OCI-LY7 (cell line): ENCODE measurements around the gene ZMIZ1. TPM values are rescaled to one million over a fixed set of nuclear protein-coding genes. Genes with fewer than 3 reads are reported as not detected.

Source experiments
- BruUV-seq: library from RNA; stranded (reverse); fragments of 400-500 nt; replicated peaks from 2 replicates; lab custom pipeline; 2021; lab: Mats Ljungman, UMichigan
- CTCF ChIA-PET: fragments of 300-600 bp; sonication (Branson Sonifier 250); formaldehyde crosslinking; loops from one replicate; lab custom pipeline; 2022; ENCODE audit warnings: antibody characterized with exemption; ENCODE audit not compliant: unreplicated experiment; lab: Charles Lee
- POLR2A ChIA-PET: fragments of 300-600 bp; sonication (Branson Sonifier 250); formaldehyde crosslinking; loops from one replicate; lab custom pipeline; 2022; ENCODE audit warnings: antibody characterized with exemption; lab: Charles Lee
- DNase-seq: peaks from one replicate; pipeline ENCODE4 v3.0.0-alpha.2; 2015; ENCODE audit warnings: low spot score
- H2AFZ ChIP-seq: fragments of 200-600 bp; sonication (generic), shearing (Covaris generic); 2 replicates; pipeline ENCODE4 v1.6.1; 2014; ENCODE audit warnings: mild to moderate bottlenecking, antibody characterized with exemption, low read length, moderate library complexity
- H3K27ac ChIP-seq: fragments of 200-600 bp; sonication (generic); 2 replicates; pipeline ENCODE4 v1.5.1; 2014; ENCODE audit warnings: mixed run types, low read depth, mild to moderate bottlenecking, moderate library complexity, low read length, inconsistent platforms; ENCODE audit not compliant: poor library complexity, severe bottlenecking
- H3K36me3 ChIP-seq: fragments of 200-600 bp; sonication (generic); 2 replicates; pipeline ENCODE4 v1.6.1; 2014; ENCODE audit warnings: mild to moderate bottlenecking, antibody characterized with exemption, low read length, moderate library complexity, mixed read lengths; ENCODE audit not compliant: insufficient read depth
- H3K4me1 ChIP-seq: fragments of 200-600 bp; sonication (generic); 2 replicates; pipeline ENCODE4 v1.5.1; 2014; ENCODE audit warnings: mild to moderate bottlenecking, low read length; ENCODE audit not compliant: insufficient read depth, poor library complexity, severe bottlenecking
- H3K4me2 ChIP-seq: fragments of 200-600 bp; sonication (generic); 2 replicates; pipeline ENCODE4 v1.6.1; 2014; ENCODE audit warnings: mild to moderate bottlenecking, low read length
- H3K4me3 ChIP-seq: fragments of 200-600 bp; sonication (generic); 2 replicates; pipeline ENCODE4 v1.5.1; 2014; ENCODE audit warnings: mild to moderate bottlenecking, low read depth, low read length; ENCODE audit not compliant: poor library complexity, severe bottlenecking
- H3K79me2 ChIP-seq: fragments of 200-600 bp; sonication (generic); 2 replicates; pipeline ENCODE4 v1.6.1; 2016; ENCODE audit warnings: low read depth, mild to moderate bottlenecking, low read length, moderate library complexity, mixed read lengths; ENCODE audit not compliant: insufficient read depth
- H3K9me2 ChIP-seq: fragments of 200-600 bp; sonication (generic); 2 replicates; pipeline ENCODE4 v1.6.1; 2016; ENCODE audit warnings: mild to moderate bottlenecking, low read length, mixed read lengths; ENCODE audit not compliant: insufficient read depth
- H3K9me3 ChIP-seq: fragments of 200-600 bp; sonication (generic); 2 replicates; pipeline ENCODE4 v1.6.1; 2014; ENCODE audit warnings: mild to moderate bottlenecking, mixed run types, low read length, mixed read lengths
- H4K20me1 ChIP-seq: fragments of 200-600 bp; sonication (generic); 2 replicates; pipeline ENCODE4 v1.6.1; 2014; ENCODE audit warnings: mild to moderate bottlenecking, antibody characterized with exemption, low read length, moderate library complexity, mixed read lengths; ENCODE audit not compliant: insufficient read depth
- EZH2phosphoT487 ChIP-seq: fragments of 200-600 bp; sonication (generic); IDR thresholded peaks from 2 replicates; pipeline ENCODE4 v1.6.1; 2018; ENCODE audit warnings: low read depth, borderline replicate concordance, mild to moderate bottlenecking, mixed run types, antibody characterized with exemption, low read length, moderate library complexity, mixed read lengths
- intact Hi-C: fragments of 100-400 bp; cut with micrococcal nuclease; formaldehyde crosslinking; loops from one replicate; pipeline ENCODE4 v1.10.0; 2022; ENCODE audit not compliant: unreplicated experiment
- total RNA-seq, 2 experiments: library from RNA; depleted of rRNA in 1 of 2; stranded (reverse); fragments of >200 nt in 1 of 2; shearing (Covaris generic) in 1 of 2; gene quantifications; 2 replicates each; pipeline ENCODE4 v1.2.3, GENCODE V29; 2014 to 2022
- TF ChIP-seq, protein P1 (sequence below): fragments of 200-600 bp; sonication (generic); conservative IDR thresholded peaks from 2 replicates; pipeline ENCODE4 v1.5.1; 2014; ENCODE audit warnings: mild to moderate bottlenecking, antibody characterized with exemption, low read length, moderate library complexity, mixed read lengths

The ZMIZ1 gene
- total RNA-seq, 2 experiments from 2014 or later: 20.4 to 66.9 TPM

DNA sequence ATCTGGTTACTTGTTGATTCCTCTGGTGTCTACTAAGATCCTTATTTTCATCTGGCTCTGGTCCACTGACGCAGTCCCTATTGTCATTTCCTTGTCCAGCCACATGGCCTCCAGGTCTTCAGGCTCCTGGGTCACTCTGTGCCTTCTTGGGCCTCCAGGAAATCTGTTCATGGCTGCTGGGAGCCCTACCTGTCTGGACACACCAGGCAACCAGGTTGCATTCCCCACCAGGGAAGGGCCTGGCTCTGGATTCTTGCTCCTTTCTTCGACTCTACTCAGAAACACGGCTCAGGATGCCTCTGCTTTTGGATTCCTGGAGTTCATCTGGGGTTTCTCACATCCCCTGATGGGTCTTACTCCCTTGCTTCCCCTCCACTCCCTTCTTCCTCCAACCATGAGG is 270.5 kb downstream of the ZMIZ1 start:
- intact Hi-C loops: no loop called here

DNA sequence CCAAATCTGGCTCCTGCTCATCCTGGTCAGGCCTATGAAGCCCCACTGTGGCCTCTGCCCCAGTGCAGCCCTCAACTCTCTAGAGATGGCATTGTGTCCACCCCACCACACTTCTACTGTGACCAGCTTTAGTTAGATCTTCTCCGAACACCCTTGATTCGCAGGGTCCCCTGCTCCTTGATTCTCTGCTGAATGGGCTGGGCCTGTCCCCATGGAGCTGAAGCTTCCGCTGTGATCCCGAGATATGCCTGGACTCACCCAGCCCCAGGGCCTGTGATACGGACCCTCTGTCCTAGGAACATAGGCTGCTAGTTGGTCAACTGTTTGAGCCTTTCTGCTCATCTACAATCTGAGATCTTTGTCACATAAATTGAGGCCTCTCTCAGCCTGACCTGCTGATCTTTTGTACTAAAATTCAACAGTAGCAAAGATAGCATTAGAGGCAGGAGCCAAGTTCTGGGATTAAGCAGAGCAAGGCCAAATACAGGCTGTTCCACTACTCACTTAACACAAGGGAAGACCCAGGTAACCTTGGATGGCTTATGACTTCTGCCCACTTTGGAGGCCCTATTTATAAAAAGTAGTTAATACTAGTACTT is 272.0 kb downstream of the ZMIZ1 start:
- intact Hi-C loops: no loop called here
- H2AFZ ChIP-seq: no peak overlapping the region
- CTCF ChIA-PET: no interaction called here

More for the DNA sequence above, 270.5 kb downstream of the ZMIZ1 start:
- Histone ChIP-seq H3K27ac (no peak overlapping the region), H2AFZ (no peak overlapping the region), H3K9me3 (no peaks in the 10 kb centered on the region), H3K79me2 (no peaks in the 10 kb centered on the region), H3K4me2 (no peak overlapping the region), H3K4me3 (no peak overlapping the region), H3K4me1 (no peaks in the 10 kb centered on the region), H4K20me1 (no peaks in the 10 kb centered on the region), H3K36me3 (no peaks in the 10 kb centered on the region), H3K9me2 (no peaks in the 10 kb centered on the region)
- ChIA-PET CTCF (no interaction called here), POLR2A (no interaction called here)
- no peak for TF ChIP-seq EZH2phosphoT487
- TF ChIP-seq, protein P1, sequence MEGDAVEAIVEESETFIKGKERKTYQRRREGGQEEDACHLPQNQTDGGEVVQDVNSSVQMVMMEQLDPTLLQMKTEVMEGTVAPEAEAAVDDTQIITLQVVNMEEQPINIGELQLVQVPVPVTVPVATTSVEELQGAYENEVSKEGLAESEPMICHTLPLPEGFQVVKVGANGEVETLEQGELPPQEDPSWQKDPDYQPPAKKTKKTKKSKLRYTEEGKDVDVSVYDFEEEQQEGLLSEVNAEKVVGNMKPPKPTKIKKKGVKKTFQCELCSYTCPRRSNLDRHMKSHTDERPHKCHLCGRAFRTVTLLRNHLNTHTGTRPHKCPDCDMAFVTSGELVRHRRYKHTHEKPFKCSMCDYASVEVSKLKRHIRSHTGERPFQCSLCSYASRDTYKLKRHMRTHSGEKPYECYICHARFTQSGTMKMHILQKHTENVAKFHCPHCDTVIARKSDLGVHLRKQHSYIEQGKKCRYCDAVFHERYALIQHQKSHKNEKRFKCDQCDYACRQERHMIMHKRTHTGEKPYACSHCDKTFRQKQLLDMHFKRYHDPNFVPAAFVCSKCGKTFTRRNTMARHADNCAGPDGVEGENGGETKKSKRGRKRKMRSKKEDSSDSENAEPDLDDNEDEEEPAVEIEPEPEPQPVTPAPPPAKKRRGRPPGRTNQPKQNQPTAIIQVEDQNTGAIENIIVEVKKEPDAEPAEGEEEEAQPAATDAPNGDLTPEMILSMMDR: no peak
- no peak for DNase-seq
- no TSS peak for BruUV-seq

More for the DNA sequence above, 272.0 kb downstream of the ZMIZ1 start:
- H3K9me3 ChIP-seq: no peaks in the 10 kb centered on the region
- no peak overlapping the region for H3K4me2 ChIP-seq
- no peaks in the 10 kb centered on the region for H3K36me3 ChIP-seq
- peaks cover 9% of the 10 kb centered on the region for H3K4me1 ChIP-seq
- no peak for DNase-seq
- POLR2A ChIA-PET: interaction anchor here (0.6 kb wide), 2 partner anchors 863 to 1347 kb away, joined by 3 read pairs; no protein-coding TSS in a partner anchor
- H3K27ac ChIP-seq: no peak overlapping the region
- no peaks in the 10 kb centered on the region for H3K9me2 ChIP-seq
- no peaks in the 10 kb centered on the region for H4K20me1 ChIP-seq
- no peaks in the 10 kb centered on the region for H3K79me2 ChIP-seq
- BruUV-seq: no TSS peak
- H3K4me3 ChIP-seq: no peak overlapping the region
- TF ChIP-seq EZH2phosphoT487: no peak
- TF ChIP-seq, protein P1: no peak
